Activated CD4-positive, alpha-beta T cell treated with anti-CD3 and anti-CD28 coated beads for 36 hours (primary cell): ENCODE results near the gene SCN2A. TPM values are rescaled to one million over a fixed set of nuclear protein-coding genes. Genes with fewer than 3 reads are reported as not detected.
A peak's percentile ranks its signal among the peaks of the same experiment; 100 is the strongest.

Source experiments
- ATAC-seq: fragments of 200-7000 bp; cut with Tn5 transposase; one replicate; pipeline ENCODE4 v1.10.0; 2021; ENCODE audit warnings: mild to moderate bottlenecking, moderate library complexity
- CTCF ChIA-PET: fragments of 350-600 bp; sonication (Branson Sonifier 250); formaldehyde crosslinking; loops from one replicate; lab custom pipeline; 2021; ENCODE audit warnings: antibody characterized with exemption; lab: Charles Lee
- POLR2A ChIA-PET: fragments of 350-600 bp; sonication (Branson Sonifier 250); formaldehyde crosslinking; loops from one replicate; lab custom pipeline; 2021; ENCODE audit warnings: antibody characterized with exemption, inconsistent platforms; lab: Charles Lee
- DNase-seq: peaks from one replicate; pipeline ENCODE4 v3.0.0-alpha.2; 2020
- H3K27ac Mint-ChIP-seq: one replicate; pipeline ENCODE4 v1.8.0; 2021; ENCODE audit warnings: mixed read lengths
- H3K27me3 Mint-ChIP-seq: one replicate; pipeline ENCODE4 v1.8.0; 2021; ENCODE audit warnings: mixed read lengths
- H3K36me3 Mint-ChIP-seq: one replicate; pipeline ENCODE4 v1.8.0; 2021; ENCODE audit warnings: low read depth, mixed read lengths
- H3K4me1 Mint-ChIP-seq: one replicate; pipeline ENCODE4 v1.8.0; 2021; ENCODE audit warnings: mixed read lengths
- H3K4me3 Mint-ChIP-seq: one replicate; pipeline ENCODE4 v1.8.0; 2021; ENCODE audit warnings: mild to moderate bottlenecking, moderate library complexity, mixed read lengths
- H3K9me3 Mint-ChIP-seq: one replicate; pipeline ENCODE4 v1.8.0; 2021; ENCODE audit warnings: low read depth, mixed read lengths
- intact Hi-C, 2 experiments: fragments of 100-400 bp; cut with DNase I in 1 of 2; cut with micrococcal nuclease in 1 of 2; formaldehyde crosslinking; loops; one replicate each; pipeline versions ENCODE4 v1.14.2 to v1.15.1; 2022 to 2024; cut with DNase I, micrococcal nuclease
- total RNA-seq, 2 experiments: library from RNA; stranded (reverse); gene quantifications; one replicate each; pipeline ENCODE4 v1.2.3, GENCODE V29; 2021

SCN2A gene
- total RNA-seq = under 1 TPM; 0.07 to 0.14 TPM

- intact Hi-C loops = loop anchor here (1.0 to 10.0 kb wide), 3 partner anchors 54 to 636 kb away; no protein-coding TSS in a partner anchor
- ChIA-PET CTCF (interaction anchor here (0.7 to 1.9 kb wide), 12 partner anchors 10 to 713 kb away, joined by 3 to 9 read pairs (median 3); no protein-coding TSS in a partner anchor), POLR2A (no interaction called here)
- DNase-seq (no peak), ATAC-seq (no peak)
- Mint-ChIP-seq H3K27me3 (no peaks in the 10 kb centered on the region), H3K4me3 (no peak within 1 kb of the TSS), H3K4me1 (no peaks in the 10 kb centered on the region), H3K9me3 (no peaks in the 10 kb centered on the region), H3K36me3 (no peaks in the 10 kb centered on the region), H3K27ac (no peak within 1 kb of the TSS)
Observed at GRCh38 chr2:165239230-165239629, at the start of gene SCN2A. SCN2A (plus strand) TSS chr2:165239414; CDS start chr2:165295824, 56,410 bp downstream.

GRCh38 chr2:165191096-165191728, 48.0 kb upstream of the SCN2A start:
- H3K4me3 Mint-ChIP-seq = no peak overlapping the region
- H3K27ac Mint-ChIP-seq = no peak overlapping the region
- H3K27me3 Mint-ChIP-seq = no peaks in the 10 kb centered on the region
- DNase-seq (no peak), ATAC-seq (no peak)
- ChIA-PET CTCF (interaction anchor here (1.1 kb wide), 1 partner anchor 13 kb away, joined by 3 read pairs; the partner anchor contains the start of gene SCN3A), POLR2A (no interaction called here)
- H3K4me1 Mint-ChIP-seq = no peaks in the 10 kb centered on the region
- intact Hi-C loops = no loop called here
- H3K9me3 Mint-ChIP-seq = no peaks in the 10 kb centered on the region
- H3K36me3 Mint-ChIP-seq = no peaks in the 10 kb centered on the region

DNA sequence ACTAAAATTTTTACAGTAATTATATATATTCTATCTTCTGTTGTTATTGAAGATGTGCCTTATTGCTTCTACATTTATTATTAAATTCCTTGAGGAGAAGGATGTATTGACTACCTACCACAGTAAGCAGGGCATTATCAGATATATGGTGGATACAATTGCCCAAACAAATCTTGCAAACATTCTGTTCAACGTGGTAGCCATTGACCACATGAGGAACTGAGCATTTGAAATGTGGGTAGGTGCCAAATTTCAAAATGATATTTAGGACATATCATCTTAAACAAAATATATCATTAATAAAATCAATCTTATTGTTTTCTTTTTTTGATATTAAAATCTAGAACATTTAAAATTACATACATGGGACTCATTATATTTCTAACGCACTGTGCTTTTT, 46.5 kb upstream of the SCN2A start:
- H3K4me1 Mint-ChIP-seq = no peaks in the 10 kb centered on the region
- H3K4me3 Mint-ChIP-seq = no peak overlapping the region
- intact Hi-C loops = no loop called here
- H3K27me3 Mint-ChIP-seq = no peaks in the 10 kb centered on the region
- H3K9me3 Mint-ChIP-seq = no peaks in the 10 kb centered on the region
- H3K36me3 Mint-ChIP-seq = no peaks in the 10 kb centered on the region
- POLR2A ChIA-PET = no interaction called here
- no peak overlapping the region for H3K27ac Mint-ChIP-seq
- no peak for ATAC-seq
- CTCF ChIA-PET = no interaction called here
- no peak for DNase-seq

- intact Hi-C loops = no loop called here
- no peaks in the 10 kb centered on the region for H3K36me3 Mint-ChIP-seq
- POLR2A ChIA-PET = no interaction called here
- CTCF ChIA-PET = no interaction called here
- H3K27ac Mint-ChIP-seq = no peak overlapping the region
- no peak overlapping the region for H3K4me3 Mint-ChIP-seq
- no peak for ATAC-seq
- no peaks in the 10 kb centered on the region for H3K9me3 Mint-ChIP-seq
- DNase-seq = no peak
- H3K4me1 Mint-ChIP-seq = no peaks in the 10 kb centered on the region
- no peaks in the 10 kb centered on the region for H3K27me3 Mint-ChIP-seq
Observed at GRCh38 chr2:165193178-165193777, 45.9 kb upstream of the SCN2A start.

DNA sequence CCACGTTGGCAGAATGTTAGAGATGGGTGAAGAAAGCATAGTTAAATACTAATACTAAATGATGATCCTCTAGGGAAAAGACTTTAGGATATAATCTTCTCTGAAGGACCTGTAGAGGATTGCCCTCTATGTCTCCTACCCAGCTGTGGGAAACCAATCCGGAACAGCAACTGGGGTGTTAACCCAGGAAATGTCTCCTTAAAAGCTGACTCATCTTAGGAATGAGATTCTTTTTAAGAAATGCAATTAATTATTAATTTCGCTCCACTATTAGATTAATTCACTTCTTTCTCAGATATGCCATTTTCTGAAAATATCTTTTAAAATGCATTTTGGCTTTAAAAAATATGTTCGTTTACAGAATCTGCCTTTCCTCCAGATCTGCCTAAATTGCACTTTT, 42.8 kb upstream of the SCN2A start:
- no peak overlapping the region for H3K27ac Mint-ChIP-seq
- intact Hi-C loops = no loop called here
- H3K36me3 Mint-ChIP-seq = no peaks in the 10 kb centered on the region
- H3K27me3 Mint-ChIP-seq = no peaks in the 10 kb centered on the region
- ChIA-PET POLR2A (no interaction called here), CTCF (no interaction called here)
- H3K4me3 Mint-ChIP-seq = no peak overlapping the region
- DNase-seq (no peak), ATAC-seq (no peak)
- H3K4me1 Mint-ChIP-seq = no peaks in the 10 kb centered on the region
- H3K9me3 Mint-ChIP-seq = no peaks in the 10 kb centered on the region

DNA sequence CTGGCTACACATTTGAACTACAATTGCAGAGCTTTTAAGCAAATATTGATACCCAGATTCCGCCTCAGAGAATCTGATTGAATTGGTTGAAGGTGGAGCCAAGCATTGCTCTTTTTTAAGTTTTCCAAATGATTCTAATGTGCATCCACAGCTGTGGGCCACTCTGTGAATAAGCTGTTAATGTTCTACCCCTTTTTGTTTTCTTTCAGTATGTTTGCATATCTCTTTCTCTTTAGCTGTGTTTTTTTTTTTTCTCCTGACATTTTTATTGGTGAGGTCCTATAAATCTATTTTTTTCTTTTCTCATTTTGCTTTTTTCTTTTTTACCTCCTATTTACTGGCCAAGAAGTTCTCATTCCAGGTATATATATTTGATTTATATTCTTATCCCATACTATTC, 41.9 kb upstream of the SCN2A start:
- ChIA-PET POLR2A (no interaction called here), CTCF (no interaction called here)
- intact Hi-C loops = no loop called here
- H3K27ac Mint-ChIP-seq = no peak overlapping the region
- H3K4me3 Mint-ChIP-seq = no peak overlapping the region
- ATAC-seq = no peak
- H3K4me1 Mint-ChIP-seq = no peaks in the 10 kb centered on the region
- H3K36me3 Mint-ChIP-seq = no peaks in the 10 kb centered on the region
- no peaks in the 10 kb centered on the region for H3K27me3 Mint-ChIP-seq
- H3K9me3 Mint-ChIP-seq = no peaks in the 10 kb centered on the region
- no peak for DNase-seq

DNA sequence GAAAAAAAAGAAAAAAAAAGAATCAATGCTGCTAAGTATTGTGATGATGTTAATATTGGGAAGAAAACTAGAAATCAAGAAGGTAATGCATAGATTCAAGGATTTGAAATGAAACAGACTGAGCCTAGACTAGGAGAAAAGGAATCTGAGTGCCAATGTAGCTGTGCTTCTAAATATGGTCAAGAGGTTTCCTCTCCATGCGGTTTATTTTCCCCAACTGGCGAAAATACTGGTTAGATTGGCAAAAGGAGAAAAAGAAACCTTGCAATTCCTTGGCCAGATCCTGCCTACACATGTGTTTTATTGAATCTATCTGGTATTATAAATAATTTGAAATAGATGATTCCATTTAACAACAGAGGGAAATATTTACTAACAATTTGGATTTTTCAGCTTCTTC, 41.0 kb upstream of the SCN2A start:
- Mint-ChIP-seq H3K36me3 (no peaks in the 10 kb centered on the region), H3K27ac (no peak overlapping the region), H3K4me1 (no peaks in the 10 kb centered on the region), H3K9me3 (no peaks in the 10 kb centered on the region), H3K4me3 (no peak overlapping the region), H3K27me3 (no peaks in the 10 kb centered on the region)
- intact Hi-C loops = no loop called here
- no peak for DNase-seq
- ChIA-PET CTCF (no interaction called here), POLR2A (no interaction called here)
- no peak for ATAC-seq

DNA sequence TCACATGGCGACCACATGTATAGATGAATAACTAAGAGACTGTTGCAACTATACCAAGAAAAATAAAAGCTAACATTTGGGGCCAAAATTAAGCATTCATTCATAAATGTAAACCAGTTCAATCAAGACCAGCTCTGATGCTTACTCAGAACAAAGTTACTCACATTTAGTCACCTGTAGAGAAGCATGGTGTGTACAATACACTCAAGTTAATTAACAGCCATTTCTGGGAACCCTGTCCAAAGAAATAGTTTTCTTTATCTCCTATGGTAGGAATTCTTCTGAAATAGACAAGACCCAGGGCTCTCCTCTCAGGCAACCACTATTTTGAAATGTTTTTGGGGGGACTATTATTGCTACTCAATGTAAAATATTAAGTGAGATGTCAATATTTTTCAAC, 37.0 kb upstream of the SCN2A start:
- ChIA-PET CTCF (interaction anchor here (1.0 to 4.1 kb wide), 2 partner anchors 77 to 186 kb away, joined by 3 to 41 read pairs; no protein-coding TSS in a partner anchor), POLR2A (no interaction called here)
- H3K4me1 Mint-ChIP-seq = no peaks in the 10 kb centered on the region
- H3K27me3 Mint-ChIP-seq = peaks cover 2% of the 10 kb centered on the region
- no peaks in the 10 kb centered on the region for H3K9me3 Mint-ChIP-seq
- no peaks in the 10 kb centered on the region for H3K36me3 Mint-ChIP-seq
- no peak overlapping the region for H3K27ac Mint-ChIP-seq
- no peak for ATAC-seq
- no peak overlapping the region for H3K4me3 Mint-ChIP-seq
- DNase-seq = no peak
- intact Hi-C loops = loop anchor here (5.0 to 10.0 kb wide), 3 partner anchors 60 to 467 kb away; no protein-coding TSS in a partner anchor

- Mint-ChIP-seq H3K4me3 (no peak within 1 kb of the TSS), H3K27me3 (peaks cover 2% of the 10 kb centered on the region), H3K9me3 (no peaks in the 10 kb centered on the region), H3K36me3 (no peaks in the 10 kb centered on the region), H3K27ac (no peak within 1 kb of the TSS), H3K4me1 (no peaks in the 10 kb centered on the region)
- ATAC-seq (peak; percentile 19), DNase-seq (peak; percentile 30)
- POLR2A ChIA-PET = no interaction called here
- intact Hi-C loops = loop anchor here (1.0 to 10.0 kb wide), 6 partner anchors 62 to 469 kb away; no protein-coding TSS in a partner anchor
- CTCF ChIA-PET = interaction anchor here (0.6 to 4.1 kb wide), 20 partner anchors 8 to 466 kb away, joined by 3 to 41 read pairs (median 4); no protein-coding TSS in a partner anchor
Observed at GRCh38 chr2:165203689-165204559, 35.3 kb upstream of the SCN2A start, which contains the start of gene SCN3A. SCN3A (minus strand) TSS chr2:165204050; CDS start chr2:165176394, 27,656 bp downstream.

GRCh38 chr2:165205865-165206264, 33.3 kb upstream of the SCN2A start:
- no peak overlapping the region for H3K27ac Mint-ChIP-seq
- intact Hi-C loops = loop anchor here (2.0 to 10.0 kb wide), 3 partner anchors 213 to 471 kb away; no protein-coding TSS in a partner anchor

DNA sequence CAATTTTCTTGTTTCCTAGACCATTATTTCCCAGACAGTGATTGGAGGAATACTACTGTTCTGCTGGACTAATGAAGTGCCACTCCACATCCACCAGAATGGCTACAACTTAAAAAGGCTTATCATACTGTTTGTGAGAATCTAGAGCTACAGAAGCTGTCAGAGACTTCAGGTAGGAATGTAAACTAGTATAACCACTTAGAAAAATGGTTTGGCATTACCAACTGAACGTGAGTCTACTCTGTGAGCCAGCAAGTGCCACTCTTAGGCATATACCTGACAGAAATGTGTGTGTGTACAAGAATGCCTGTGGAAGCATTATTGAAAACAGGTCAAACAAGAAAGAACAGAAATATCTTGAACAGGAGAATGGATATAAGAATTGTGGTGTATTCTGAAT, 31.1 kb upstream of the SCN2A start:
- Mint-ChIP-seq H3K4me1 (no peaks in the 10 kb centered on the region), H3K36me3 (no peaks in the 10 kb centered on the region), H3K4me3 (no peak overlapping the region), H3K27ac (no peak overlapping the region), H3K27me3 (peaks cover 2% of the 10 kb centered on the region), H3K9me3 (no peaks in the 10 kb centered on the region)
- ATAC-seq (no peak), DNase-seq (no peak)
- CTCF ChIA-PET = interaction anchor here (0.6 to 1.0 kb wide), 3 partner anchors 9 to 54 kb away, joined by 3 read pairs; no protein-coding TSS in a partner anchor
- POLR2A ChIA-PET = no interaction called here
- intact Hi-C loops = loop anchor here in 1 of 2 experiments (10.0 kb wide), 1 partner anchor 473 kb away; no protein-coding TSS in a partner anchor

More at GRCh38 chr2:165205865-165206264, 33.3 kb upstream of the SCN2A start:
- DNase-seq = no peak
- ChIA-PET CTCF (interaction anchor here (0.7 kb wide), 1 partner anchor 198 kb away, joined by 3 read pairs; no protein-coding TSS in a partner anchor), POLR2A (no interaction called here)
- no peaks in the 10 kb centered on the region for H3K36me3 Mint-ChIP-seq
- H3K27me3 Mint-ChIP-seq = peaks cover 2% of the 10 kb centered on the region
- no peaks in the 10 kb centered on the region for H3K9me3 Mint-ChIP-seq
- no peak for ATAC-seq
- H3K4me3 Mint-ChIP-seq = no peak overlapping the region
- no peaks in the 10 kb centered on the region for H3K4me1 Mint-ChIP-seq
